ENCODE results near the gene CNTN6. TPM values are rescaled to one million over a fixed set of nuclear protein-coding genes. Genes with fewer than 3 reads are reported as not detected.

CNTN6 gene
- polyA plus RNA-seq, 1 of the 3 experiments (the other 2 are of a cell fraction): 0.02 TPM

DNA sequence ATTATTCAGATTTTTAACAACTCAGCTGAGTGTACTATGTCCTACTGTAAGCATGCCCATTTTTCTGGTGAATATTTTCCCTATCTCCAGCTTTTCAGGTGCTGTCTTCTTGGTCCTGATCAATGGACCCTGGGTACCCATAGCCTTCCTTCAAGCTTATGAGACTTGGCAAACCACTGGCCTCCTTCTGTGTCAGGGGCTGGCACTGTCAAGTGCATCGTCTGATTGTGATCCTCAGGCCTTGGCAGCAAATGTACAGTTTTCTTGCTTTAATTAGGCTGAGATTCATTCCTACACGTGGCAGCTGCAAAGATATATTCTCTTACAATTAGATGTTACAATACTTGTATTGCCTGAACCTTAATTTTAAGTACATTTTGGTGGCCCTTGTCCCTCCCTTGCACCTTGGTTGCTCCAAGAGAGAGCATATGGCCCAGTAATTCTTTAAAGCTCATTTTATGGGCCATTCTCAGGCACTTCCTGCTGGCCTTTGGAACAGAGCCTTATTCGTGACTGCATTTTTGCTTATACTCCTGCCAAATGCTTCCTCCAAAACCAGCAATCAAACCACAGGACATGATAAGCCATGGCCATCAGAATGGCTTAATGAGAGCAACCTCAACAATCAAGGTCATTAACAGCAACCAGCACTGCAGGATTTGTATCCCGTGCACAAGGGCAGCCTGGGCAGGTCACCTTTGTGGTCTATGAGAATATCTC, 179.9 kb downstream of the CNTN6 start:
- no peaks in the 10 kb centered on the region; a peak in 1 of 4 replicates for H3K4me1 ChIP-seq (ENCODE audit: control insufficient read depth in 1 of 2, insufficient read depth in 2 of 2, low read depth in 1 of 2, low read length in 1 of 2)
- H3K9me2 ChIP-seq: no peaks in the 10 kb centered on the region
- WGBS (ENCODE audit: low lambda C conversion rate): 36% methylated on average over 4 of the region's 4 CpGs
- H3K27me3 ChIP-seq (ENCODE audit: insufficient read depth): no peaks in the 10 kb centered on the region
- no peaks in the 10 kb centered on the region for H3F3A ChIP-seq (replicated peaks; ENCODE audit: insufficient read depth)
- no peak overlapping the region for H3K4me3 ChIP-seq (ENCODE audit: low read depth in 2 of 2, low read length in 1 of 2)
- no peak overlapping the region for H3K9ac ChIP-seq
- ChIA-PET CTCF (no interaction called here), POLR2A (no interaction called here)
- no peaks in the 10 kb centered on the region for H3K36me3 ChIP-seq (replicated peaks in 1 of 2; ENCODE audit: control insufficient read depth in 1 of 2, insufficient read depth in 2 of 2, low read length in 1 of 2)
- TF ChIP-seq TCF12 (IDR thresholded peaks at IDR 0.05) (no peak), TAF1 (IDR thresholded peaks at IDR 0.05; ENCODE audit: borderline replicate concordance, low read depth, low read length) (no peak), MXI1 (IDR thresholded peaks at IDR 0.05; ENCODE audit: low read depth, low read length) (no peak), SMC3 (IDR thresholded peaks at IDR 0.05; ENCODE audit: low read depth, low read length) (no peak), EZH2phosphoT487 (IDR thresholded peaks at IDR 0.05; ENCODE audit: borderline replicate concordance, low read depth) (no peak), NRF1 (IDR thresholded peaks at IDR 0.05; ENCODE audit: low read depth, low read length) (no peak), RXRA (IDR thresholded peaks at IDR 0.05; ENCODE audit: borderline replicate concordance, low read depth) (no peak), GATA2 (CRISPR knock-in tag; IDR thresholded peaks at IDR 0.05) (no peak), YY1 (IDR thresholded peaks at IDR 0.05; ENCODE audit: low read depth) (no peak), RFX5 (IDR thresholded peaks at IDR 0.05; ENCODE audit: low read length) (no peak)
- TF ChIP-seq, protein P1, sequence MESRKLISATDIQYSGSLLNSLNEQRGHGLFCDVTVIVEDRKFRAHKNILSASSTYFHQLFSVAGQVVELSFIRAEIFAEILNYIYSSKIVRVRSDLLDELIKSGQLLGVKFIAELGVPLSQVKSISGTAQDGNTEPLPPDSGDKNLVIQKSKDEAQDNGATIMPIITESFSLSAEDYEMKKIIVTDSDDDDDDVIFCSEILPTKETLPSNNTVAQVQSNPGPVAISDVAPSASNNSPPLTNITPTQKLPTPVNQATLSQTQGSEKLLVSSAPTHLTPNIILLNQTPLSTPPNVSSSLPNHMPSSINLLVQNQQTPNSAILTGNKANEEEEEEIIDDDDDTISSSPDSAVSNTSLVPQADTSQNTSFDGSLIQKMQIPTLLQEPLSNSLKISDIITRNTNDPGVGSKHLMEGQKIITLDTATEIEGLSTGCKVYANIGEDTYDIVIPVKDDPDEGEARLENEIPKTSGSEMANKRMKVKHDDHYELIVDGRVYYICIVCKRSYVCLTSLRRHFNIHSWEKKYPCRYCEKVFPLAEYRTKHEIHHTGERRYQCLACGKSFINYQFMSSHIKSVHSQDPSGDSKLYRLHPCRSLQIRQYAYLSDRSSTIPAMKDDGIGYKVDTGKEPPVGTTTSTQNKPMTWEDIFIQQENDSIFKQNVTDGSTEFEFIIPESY (IDR thresholded peaks at IDR 0.05; ENCODE audit: borderline replicate concordance, low read depth): no peak
- H4K20me1 ChIP-seq (ENCODE audit: insufficient read depth): no peaks in the 10 kb centered on the region
- H3K27ac ChIP-seq (ENCODE audit: low read depth in 2 of 2, low read length in 1 of 2): no peak overlapping the region; a peak in 1 of 4 replicates
- no peak for DNase-seq
- no peaks in the 10 kb centered on the region for H3K9me3 ChIP-seq
- H3K4me2 ChIP-seq: no peak overlapping the region
- H3K79me2 ChIP-seq (ENCODE audit: insufficient read depth): no peaks in the 10 kb centered on the region
- no peak overlapping the region for H2AFZ ChIP-seq (ENCODE audit: low read depth)

DNA sequence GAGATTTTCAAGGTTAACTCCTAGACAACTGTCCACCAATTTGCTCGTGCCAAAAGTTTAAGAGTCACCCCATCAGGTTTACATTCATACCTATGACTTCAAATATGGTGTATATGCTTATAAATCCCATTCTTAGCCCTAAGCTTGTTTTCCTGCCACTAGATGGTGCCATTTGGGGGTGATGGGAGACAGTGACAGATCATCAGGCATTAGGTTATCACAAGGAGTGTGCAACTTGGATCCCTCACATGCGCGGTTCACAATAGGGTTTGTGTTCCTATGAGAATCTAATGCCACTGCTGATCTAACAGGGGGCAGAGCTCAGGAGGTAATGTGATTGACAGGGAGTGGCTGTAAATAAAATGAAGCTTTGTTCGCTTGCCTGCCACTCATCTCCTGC, 182.7 kb downstream of the CNTN6 start:
- peak; percentile 36; the same call in 1 of the 2 replicates for TF ChIP-seq RAD21 (IDR thresholded peaks at IDR 0.05; ENCODE audit: low read length)
- TF ChIP-seq GABPA (IDR thresholded peaks at IDR 0.05; ENCODE audit: low read depth): no peak
- TF ChIP-seq, protein P2, sequence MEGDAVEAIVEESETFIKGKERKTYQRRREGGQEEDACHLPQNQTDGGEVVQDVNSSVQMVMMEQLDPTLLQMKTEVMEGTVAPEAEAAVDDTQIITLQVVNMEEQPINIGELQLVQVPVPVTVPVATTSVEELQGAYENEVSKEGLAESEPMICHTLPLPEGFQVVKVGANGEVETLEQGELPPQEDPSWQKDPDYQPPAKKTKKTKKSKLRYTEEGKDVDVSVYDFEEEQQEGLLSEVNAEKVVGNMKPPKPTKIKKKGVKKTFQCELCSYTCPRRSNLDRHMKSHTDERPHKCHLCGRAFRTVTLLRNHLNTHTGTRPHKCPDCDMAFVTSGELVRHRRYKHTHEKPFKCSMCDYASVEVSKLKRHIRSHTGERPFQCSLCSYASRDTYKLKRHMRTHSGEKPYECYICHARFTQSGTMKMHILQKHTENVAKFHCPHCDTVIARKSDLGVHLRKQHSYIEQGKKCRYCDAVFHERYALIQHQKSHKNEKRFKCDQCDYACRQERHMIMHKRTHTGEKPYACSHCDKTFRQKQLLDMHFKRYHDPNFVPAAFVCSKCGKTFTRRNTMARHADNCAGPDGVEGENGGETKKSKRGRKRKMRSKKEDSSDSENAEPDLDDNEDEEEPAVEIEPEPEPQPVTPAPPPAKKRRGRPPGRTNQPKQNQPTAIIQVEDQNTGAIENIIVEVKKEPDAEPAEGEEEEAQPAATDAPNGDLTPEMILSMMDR (IDR thresholded peaks at IDR 0.05): peak; percentile 44
- no peak overlapping the region; a peak in 2 of 4 replicates for H3K4me3 ChIP-seq (ENCODE audit: low read depth in 2 of 2, low read length in 1 of 2)
- H3K4me2 ChIP-seq: no peak overlapping the region
- DNase-seq: no peak
- CTCF ChIA-PET: interaction anchor here (0.7 kb wide), 1 partner anchor 101 kb away, joined by 3 read pairs; no protein-coding TSS in a partner anchor
- POLR2A ChIA-PET: no interaction called here
- H4K20me1 ChIP-seq (ENCODE audit: insufficient read depth): no peaks in the 10 kb centered on the region
- H3K9ac ChIP-seq: no peak overlapping the region
- H3K27ac ChIP-seq (ENCODE audit: low read depth in 2 of 2, low read length in 1 of 2): no peak overlapping the region
- H3K27me3 ChIP-seq (ENCODE audit: insufficient read depth): no peaks in the 10 kb centered on the region
- H3K79me2 ChIP-seq (ENCODE audit: insufficient read depth): no peaks in the 10 kb centered on the region
- no peaks in the 10 kb centered on the region for H3K36me3 ChIP-seq (replicated peaks in 1 of 2; ENCODE audit: control insufficient read depth in 1 of 2, insufficient read depth in 2 of 2, low read length in 1 of 2)
- WGBS (ENCODE audit: low lambda C conversion rate): 57% methylated on average over 4 of the region's 4 CpGs
- H3K9me3 ChIP-seq: no peaks in the 10 kb centered on the region
- H3K4me1 ChIP-seq (ENCODE audit: control insufficient read depth in 1 of 2, insufficient read depth in 2 of 2, low read depth in 1 of 2, low read length in 1 of 2): no peaks in the 10 kb centered on the region; a peak in 1 of 4 replicates
- no peaks in the 10 kb centered on the region for H3F3A ChIP-seq (replicated peaks; ENCODE audit: insufficient read depth)
- no peak overlapping the region for H2AFZ ChIP-seq (ENCODE audit: low read depth)
- no peaks in the 10 kb centered on the region for H3K9me2 ChIP-seq
